ENCODE data around the gene LTO1. TPM values are rescaled to one million over a fixed set of nuclear protein-coding genes. Genes with fewer than 3 reads are reported as not detected.
"Not testable (repeated sequence)": the region's sequence is repeated elsewhere in the genome, so short reads cannot be mapped to it uniquely, and the experiment has no call there.

LTO1 gene
- total and polyA plus RNA-seq, 4 donors, result 12.4 to 27.5 (median 19.4) TPM

- peaks cover 0 to 2% (median 0%) of the 10 kb centered on the region in 5 donors for H3K4me1 ChIP-seq (ENCODE audit: control insufficient read depth in 5 of 5, insufficient read depth in 5 of 5, low read length in 5 of 5)
- peaks cover 0 to 3% (median 0%) of the 10 kb centered on the region in 3 donors for H3K27me3 ChIP-seq (ENCODE audit: control insufficient read depth in 3 of 3, insufficient read depth in 3 of 3, low read length in 2 of 3)
- no peak overlapping the region for H3K4me3 ChIP-seq
- H3K9me3 ChIP-seq (ENCODE audit: control insufficient read depth in 4 of 4, insufficient read depth in 3 of 4, low read length in 3 of 4), result peaks cover 0 to 6% (median 1%) of the 10 kb centered on the region in 4 donors
- ATAC-seq (ENCODE audit: insufficient read depth, low FRiP score) (no peak), DNase-seq (no peak)
- no peak overlapping the region for H3K9ac ChIP-seq (ENCODE audit: insufficient read depth in 1 of 2, low read length in 2 of 2)
- H3K36me3 ChIP-seq (ENCODE audit: control insufficient read depth in 4 of 4, insufficient read depth in 4 of 4, low read length in 4 of 4), result no peaks in the 10 kb centered on the region
- H3K27ac ChIP-seq (ENCODE audit: low read depth in 1 of 2, low read length in 1 of 2), result no peak overlapping the region
- TF ChIP-seq CTCF (IDR thresholded peaks at IDR 0.05; ENCODE audit: control extremely low read depth, extremely low read depth), result no peak
- WGBS, 2 donors, result 87 to 92% methylated on average over 5 of the region's 5 CpGs
Measured at GRCh38 chr11:69689484-69690319, 14.5 kb upstream of the LTO1 start.

GRCh38 chr11:69687969-69688771 lies 13.0 kb upstream of the LTO1 start:
- ATAC-seq (ENCODE audit: insufficient read depth, low FRiP score); DNase-seq; H3K9me3 ChIP-seq (ENCODE audit: control insufficient read depth in 4 of 4, insufficient read depth in 3 of 4, low read length in 3 of 4); H3K27me3 ChIP-seq (ENCODE audit: control insufficient read depth in 3 of 3, insufficient read depth in 3 of 3, low read length in 2 of 3); H3K4me3 ChIP-seq; H3K4me1 ChIP-seq (ENCODE audit: control insufficient read depth in 5 of 5, insufficient read depth in 5 of 5, low read length in 5 of 5); H3K9ac ChIP-seq (ENCODE audit: insufficient read depth in 1 of 2, low read length in 2 of 2); H3K36me3 ChIP-seq (ENCODE audit: control insufficient read depth in 4 of 4, insufficient read depth in 4 of 4, low read length in 4 of 4); H3K27ac ChIP-seq (ENCODE audit: low read depth in 1 of 2, low read length in 1 of 2): not testable (repeated sequence)
- 60 to 73% methylated on average over 5 of the region's 5 CpGs for WGBS, 2 donors

- Histone ChIP-seq H3K27me3 (ENCODE audit: control insufficient read depth in 3 of 3, insufficient read depth in 3 of 3, low read length in 2 of 3) (peaks cover 0 to 3% (median 0%) of the 10 kb centered on the region in 3 donors), H3K4me3 (no peak overlapping the region), H3K9ac (ENCODE audit: insufficient read depth in 1 of 2, low read length in 2 of 2) (no peak overlapping the region), H3K9me3 (ENCODE audit: control insufficient read depth in 4 of 4, insufficient read depth in 3 of 4, low read length in 3 of 4) (peaks cover 0 to 6% (median 0%) of the 10 kb centered on the region in 4 donors), H3K36me3 (ENCODE audit: control insufficient read depth in 4 of 4, insufficient read depth in 4 of 4, low read length in 4 of 4) (no peaks in the 10 kb centered on the region), H3K4me1 (ENCODE audit: control insufficient read depth in 5 of 5, insufficient read depth in 5 of 5, low read length in 5 of 5) (peaks cover 0 to 2% (median 0%) of the 10 kb centered on the region in 5 donors), H3K27ac (ENCODE audit: low read depth in 1 of 2, low read length in 1 of 2) (no peak overlapping the region)
- WGBS, 2 donors, result 89 to 92% methylated on average over 8 of the region's 8 CpGs
- no peak for TF ChIP-seq CTCF (IDR thresholded peaks at IDR 0.05; ENCODE audit: control extremely low read depth, extremely low read depth)
- DNase-seq, result no peak
- no peak for ATAC-seq (ENCODE audit: insufficient read depth, low FRiP score)
Measured at GRCh38 chr11:69686856-69687255, 11.7 kb upstream of the LTO1 start.

- Histone ChIP-seq H3K4me1 (ENCODE audit: control insufficient read depth in 5 of 5, insufficient read depth in 5 of 5, low read length in 5 of 5) (peaks cover 0 to 2% (median 0%) of the 10 kb centered on the region in 5 donors), H3K27ac (ENCODE audit: low read depth in 1 of 2, low read length in 1 of 2) (no peak overlapping the region), H3K27me3 (ENCODE audit: control insufficient read depth in 3 of 3, insufficient read depth in 3 of 3, low read length in 2 of 3) (peaks cover 0 to 3% (median 0%) of the 10 kb centered on the region in 3 donors), H3K9ac (ENCODE audit: insufficient read depth in 1 of 2, low read length in 2 of 2) (no peak overlapping the region), H3K4me3 (no peak overlapping the region), H3K36me3 (ENCODE audit: control insufficient read depth in 4 of 4, insufficient read depth in 4 of 4, low read length in 4 of 4) (no peaks in the 10 kb centered on the region), H3K9me3 (ENCODE audit: control insufficient read depth in 4 of 4, insufficient read depth in 3 of 4, low read length in 3 of 4) (peaks cover 0 to 6% (median 0%) of the 10 kb centered on the region in 4 donors)
- DNase-seq, result no peak
- TF ChIP-seq CTCF (IDR thresholded peaks at IDR 0.05; ENCODE audit: control extremely low read depth, extremely low read depth), result no peak
- 76 to 82% methylated on average over 13 of the region's 13 CpGs for whole genome bisulfite sequencing, 2 donors
- no peak for ATAC-seq (ENCODE audit: insufficient read depth, low FRiP score)
Measured at GRCh38 chr11:69686452-69686851, 11.3 kb upstream of the LTO1 start.
